ENCODE data around the gene HOXB5. TPM values are rescaled to one million over a fixed set of nuclear protein-coding genes. Genes with fewer than 3 reads are reported as not detected.

The HOXB5 gene
- total and polyA plus RNA-seq, 2 experiments from 2014 or later: 0.27 to 4.4 TPM

DNA sequence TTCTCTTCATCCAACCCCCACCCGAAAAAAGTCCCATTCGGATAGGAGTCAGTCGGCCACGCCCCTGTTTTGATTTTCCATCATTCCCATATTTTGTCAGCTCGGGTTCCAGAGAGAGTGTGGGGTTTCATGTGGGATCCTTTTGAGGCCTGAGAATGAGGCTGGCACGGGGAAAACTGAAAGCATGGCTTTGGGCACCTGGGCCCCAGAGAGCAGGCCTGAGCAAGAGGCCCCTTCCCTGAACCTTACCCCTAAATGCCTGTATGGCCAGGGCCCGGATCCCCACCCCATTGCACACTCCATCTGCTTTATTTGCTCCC lies 10.9 kb downstream of the HOXB5 start:
- Histone ChIP-seq H3K27ac (peak overlapping the region; percentile 80), H3K36me3 (replicated peaks; ENCODE audit: insufficient read depth, low read depth) (no peaks in the 10 kb centered on the region), H4K20me1 (ENCODE audit: insufficient read depth, poor library complexity, severe bottlenecking) (no peaks in the 10 kb centered on the region), H3K4me3 (peak overlapping the region; percentile 39), H3K27me3 (peaks cover 87% of the 10 kb centered on the region), H3K79me2 (peaks cover 38% of the 10 kb centered on the region), H2AFZ (no peak overlapping the region), H3K4me2 (peak overlapping the region; percentile 91), H3K9me2 (replicated peaks; ENCODE audit: insufficient read depth) (no peaks in the 10 kb centered on the region), H3K9me3 (ENCODE audit: low read depth) (no peaks in the 10 kb centered on the region), H3K4me1 (ENCODE audit: insufficient read depth) (peaks cover 18% of the 10 kb centered on the region)
- TF ChIP-seq EZH2 (IDR thresholded peaks at IDR 0.05; ENCODE audit: borderline replicate concordance): no peak
- TF ChIP-seq CTCF (IDR thresholded peaks at IDR 0.05; ENCODE audit: poor library complexity): no peak
- TF ChIP-seq EZH2phosphoT487 (IDR thresholded peaks at IDR 0.05; ENCODE audit: low read depth, severe bottlenecking, unreplicated experiment): no peak
- 34% methylated on average over 7 of the region's 7 CpGs for WGBS (ENCODE audit: low lambda C conversion rate, missing lambda C conversion rate)
- no peak for DNase-seq (ENCODE audit: low spot score)

DNA sequence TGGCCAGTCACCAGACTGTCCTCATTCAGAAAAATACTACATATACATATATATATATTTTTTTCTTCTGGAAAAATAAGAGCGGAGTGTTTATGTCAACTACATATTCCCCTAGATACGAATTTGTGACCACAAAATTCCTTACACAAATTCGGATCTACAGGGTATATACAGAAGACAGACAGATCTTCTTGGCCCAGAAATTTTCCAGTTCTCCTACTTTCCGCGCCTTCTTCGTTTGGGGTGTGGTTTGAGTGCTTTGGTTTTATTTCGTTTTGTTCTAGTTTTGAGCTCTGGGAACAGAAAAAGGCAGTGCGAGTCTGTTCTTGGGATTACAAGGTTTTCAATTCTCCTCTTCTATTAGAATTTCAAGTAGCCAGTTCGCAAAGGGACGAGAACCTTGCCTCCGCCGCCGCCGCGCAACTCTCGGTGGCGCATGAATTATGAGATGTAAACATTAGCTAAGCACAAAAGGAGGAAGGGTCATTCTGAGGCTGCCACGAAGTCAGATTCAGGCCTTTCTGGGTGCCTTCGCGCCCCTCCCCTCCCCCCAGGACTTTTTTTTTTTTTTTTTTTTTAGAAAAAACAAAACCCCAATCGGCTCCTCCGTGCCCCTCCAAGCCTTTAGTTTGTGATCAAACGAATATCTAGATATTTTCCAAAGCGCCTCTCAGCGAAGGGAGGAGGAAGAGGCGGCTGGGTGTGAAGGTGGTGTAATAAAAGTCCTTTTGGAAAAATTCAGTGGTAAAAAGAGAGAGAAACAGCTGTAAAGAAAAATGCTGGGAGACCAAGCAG lies 13.6 kb downstream of the HOXB5 start:
- H2AFZ ChIP-seq: no peak overlapping the region
- no peaks in the 10 kb centered on the region for H3K36me3 ChIP-seq (replicated peaks; ENCODE audit: insufficient read depth, low read depth)
- H3K9me2 ChIP-seq (replicated peaks; ENCODE audit: insufficient read depth): no peaks in the 10 kb centered on the region
- 14% methylated on average over 26 of the region's 26 CpGs for WGBS (ENCODE audit: low lambda C conversion rate, missing lambda C conversion rate)
- peaks cover 18% of the 10 kb centered on the region for H3K4me1 ChIP-seq (ENCODE audit: insufficient read depth)
- H4K20me1 ChIP-seq (ENCODE audit: insufficient read depth, poor library complexity, severe bottlenecking): no peaks in the 10 kb centered on the region
- H3K4me2 ChIP-seq: peak overlapping the region; percentile 91
- TF ChIP-seq EZH2 (IDR thresholded peaks at IDR 0.05; ENCODE audit: borderline replicate concordance): no peak
- TF ChIP-seq EZH2phosphoT487 (IDR thresholded peaks at IDR 0.05; ENCODE audit: low read depth, severe bottlenecking, unreplicated experiment): peak; percentile 86
- peaks cover 88% of the 10 kb centered on the region for H3K27me3 ChIP-seq
- peak overlapping the region; percentile 5 for H3K4me3 ChIP-seq
- H3K79me2 ChIP-seq: peaks cover 25% of the 10 kb centered on the region
- peak overlapping the region; percentile 80 for H3K27ac ChIP-seq
- no peaks in the 10 kb centered on the region for H3K9me3 ChIP-seq (ENCODE audit: low read depth)
- no peak for DNase-seq (ENCODE audit: low spot score)

DNA sequence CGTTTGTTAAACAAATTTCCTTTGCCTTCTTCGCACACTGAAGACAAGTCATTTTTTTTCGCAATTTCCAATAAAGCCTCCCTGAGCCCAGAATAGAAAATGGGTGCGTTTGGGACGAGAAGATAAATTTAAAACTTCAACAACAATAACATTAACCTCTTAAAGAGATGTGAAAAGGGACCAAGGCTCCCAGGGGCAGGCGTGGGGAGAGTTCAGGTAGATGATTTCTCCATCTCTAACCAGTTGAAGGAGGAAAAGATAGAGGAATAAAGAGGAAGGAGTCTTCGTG lies 14.2 kb downstream of the HOXB5 start:
- Histone ChIP-seq H3K4me1 (ENCODE audit: insufficient read depth) (peaks cover 18% of the 10 kb centered on the region), H2AFZ (no peak overlapping the region), H3K9me2 (replicated peaks; ENCODE audit: insufficient read depth) (no peaks in the 10 kb centered on the region), H3K36me3 (replicated peaks; ENCODE audit: insufficient read depth, low read depth) (no peaks in the 10 kb centered on the region), H3K4me2 (peak overlapping the region; percentile 91), H3K79me2 (peaks cover 25% of the 10 kb centered on the region), H4K20me1 (ENCODE audit: insufficient read depth, poor library complexity, severe bottlenecking) (no peaks in the 10 kb centered on the region), H3K27ac (peak overlapping the region; percentile 80), H3K4me3 (no peak overlapping the region), H3K27me3 (peaks cover 92% of the 10 kb centered on the region), H3K9me3 (ENCODE audit: low read depth) (no peaks in the 10 kb centered on the region)
- 22% methylated on average over 7 of the region's 7 CpGs for WGBS (ENCODE audit: low lambda C conversion rate, missing lambda C conversion rate)
- DNase-seq (ENCODE audit: low spot score): no peak
- TF ChIP-seq EZH2phosphoT487 (IDR thresholded peaks at IDR 0.05; ENCODE audit: low read depth, severe bottlenecking, unreplicated experiment) (no peak), EZH2 (IDR thresholded peaks at IDR 0.05; ENCODE audit: borderline replicate concordance) (peak; percentile 15)

GRCh38 chr17:48578616-48579470 lies 14.7 kb downstream of the HOXB5 start:
- Histone ChIP-seq H3K27me3 (peaks cover 92% of the 10 kb centered on the region), H3K9me3 (ENCODE audit: low read depth) (no peaks in the 10 kb centered on the region), H3K4me1 (ENCODE audit: insufficient read depth) (peaks cover 18% of the 10 kb centered on the region), H3K36me3 (replicated peaks; ENCODE audit: insufficient read depth, low read depth) (no peaks in the 10 kb centered on the region), H3K9me2 (replicated peaks; ENCODE audit: insufficient read depth) (no peaks in the 10 kb centered on the region), H4K20me1 (ENCODE audit: insufficient read depth, poor library complexity, severe bottlenecking) (no peaks in the 10 kb centered on the region), H3K4me3 (peak overlapping the region; percentile 5), H2AFZ (no peak overlapping the region), H3K79me2 (peaks cover 25% of the 10 kb centered on the region), H3K27ac (peak overlapping the region; percentile 80), H3K4me2 (peak overlapping the region; percentile 91)
- no peak for DNase-seq (ENCODE audit: low spot score)
- no peak for TF ChIP-seq CTCF (IDR thresholded peaks at IDR 0.05; ENCODE audit: poor library complexity)
- peak; percentile 69 for TF ChIP-seq EZH2 (IDR thresholded peaks at IDR 0.05; ENCODE audit: borderline replicate concordance)
- TF ChIP-seq EZH2phosphoT487 (IDR thresholded peaks at IDR 0.05; ENCODE audit: low read depth, severe bottlenecking, unreplicated experiment): peak; percentile 61
- WGBS (ENCODE audit: low lambda C conversion rate, missing lambda C conversion rate): 7% methylated on average over 43 of the region's 43 CpGs
